PC-3 (cell line): Measurements from ENCODE around the gene MRPL45.
"Not testable (repeated sequence)": the region's sequence is repeated elsewhere in the genome, so short reads cannot be mapped to it uniquely, and the experiment has no call there.

Source experiments
- EZH2 ChIP-seq: fragments of 300-600 bp; sonication (generic); IDR thresholded peaks from one replicate; pipeline ENCODE4 v1.6.1; 2017; ENCODE audit warnings: antibody characterized with exemption, mild to moderate bottlenecking, low read length; ENCODE audit not compliant: unreplicated experiment
- TF ChIP-seq, protein P1 (sequence below): fragments of 300-600 bp; sonication (generic); conservative IDR thresholded peaks from 2 replicates; pipeline ENCODE4 v1.5.1; 2017; ENCODE audit warnings: antibody characterized with exemption, low read depth, mild to moderate bottlenecking, low read length

DNA sequence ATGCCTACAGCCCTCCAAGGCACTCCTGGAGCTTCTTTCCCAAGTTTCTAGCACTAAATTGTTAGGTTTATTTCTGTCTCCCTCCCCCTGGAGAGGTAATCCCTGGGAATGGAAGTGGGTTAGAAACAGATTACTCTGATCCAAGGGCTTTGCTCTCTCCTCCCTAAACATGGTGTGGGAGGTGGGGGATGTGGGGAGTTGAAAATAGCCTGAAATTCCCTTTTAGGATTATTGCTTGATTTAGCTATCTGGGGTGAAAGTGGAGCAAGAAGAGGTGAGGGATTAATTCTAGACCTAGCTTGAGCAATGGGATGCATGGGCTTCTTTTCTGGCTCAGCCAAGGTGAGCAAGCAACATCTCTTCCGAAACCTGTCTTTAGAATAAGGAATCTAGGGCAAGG, 7.2 kb upstream of the MRPL45 start:
- TF ChIP-seq, protein P1, sequence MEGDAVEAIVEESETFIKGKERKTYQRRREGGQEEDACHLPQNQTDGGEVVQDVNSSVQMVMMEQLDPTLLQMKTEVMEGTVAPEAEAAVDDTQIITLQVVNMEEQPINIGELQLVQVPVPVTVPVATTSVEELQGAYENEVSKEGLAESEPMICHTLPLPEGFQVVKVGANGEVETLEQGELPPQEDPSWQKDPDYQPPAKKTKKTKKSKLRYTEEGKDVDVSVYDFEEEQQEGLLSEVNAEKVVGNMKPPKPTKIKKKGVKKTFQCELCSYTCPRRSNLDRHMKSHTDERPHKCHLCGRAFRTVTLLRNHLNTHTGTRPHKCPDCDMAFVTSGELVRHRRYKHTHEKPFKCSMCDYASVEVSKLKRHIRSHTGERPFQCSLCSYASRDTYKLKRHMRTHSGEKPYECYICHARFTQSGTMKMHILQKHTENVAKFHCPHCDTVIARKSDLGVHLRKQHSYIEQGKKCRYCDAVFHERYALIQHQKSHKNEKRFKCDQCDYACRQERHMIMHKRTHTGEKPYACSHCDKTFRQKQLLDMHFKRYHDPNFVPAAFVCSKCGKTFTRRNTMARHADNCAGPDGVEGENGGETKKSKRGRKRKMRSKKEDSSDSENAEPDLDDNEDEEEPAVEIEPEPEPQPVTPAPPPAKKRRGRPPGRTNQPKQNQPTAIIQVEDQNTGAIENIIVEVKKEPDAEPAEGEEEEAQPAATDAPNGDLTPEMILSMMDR = not testable (repeated sequence)
- TF ChIP-seq EZH2 = not testable (repeated sequence)
